BJ (cell line): ENCODE data around the gene RBM34. TPM values are rescaled to one million over a fixed set of nuclear protein-coding genes. Genes with fewer than 3 reads are reported as not detected.
"Not testable (repeated sequence)": the region's sequence is repeated elsewhere in the genome, so short reads cannot be mapped to it uniquely, and the experiment has no call there.

Experiments
- CTCF ChIA-PET: fragments of 350-600 bp; formaldehyde crosslinking; extraction: SDS; loops from one replicate; lab custom pipeline; 2021; ENCODE audit warnings: antibody characterized with exemption, inconsistent platforms; lab: Yijun Ruan, JAX
- POLR2A ChIA-PET: fragments of 300-600 bp; sonication (Branson Sonifier 250); formaldehyde crosslinking; extraction: SDS; loops from one replicate; lab custom pipeline; 2021; ENCODE audit warnings: antibody characterized with exemption; lab: Charles Lee
- DNase-seq: peaks from one replicate; pipeline ENCODE4 v3.0.0-alpha.2; 2011; ENCODE audit warnings: low read depth
- H3K27me3 ChIP-seq: 2 replicates; pipeline ENCODE4 v1.6.0; 2011; ENCODE audit warnings: low read length; ENCODE audit not compliant: control insufficient read depth, insufficient read depth
- H3K36me3 ChIP-seq: 2 replicates; pipeline ENCODE4 v1.5.1; 2011; ENCODE audit warnings: low read length; ENCODE audit not compliant: control insufficient read depth, insufficient read depth
- H3K4me3 ChIP-seq: 2 replicates; pipeline ENCODE4 v1.5.1; 2011; ENCODE audit warnings: low read depth, mild to moderate bottlenecking, control low read depth, low read length
- CTCF ChIP-seq: IDR thresholded peaks from 2 replicates; pipeline ENCODE4 v1.5.1; 2011; ENCODE audit warnings: low read depth, mild to moderate bottlenecking, control low read depth, inconsistent platforms, low read length, moderate library complexity; ENCODE audit not compliant: insufficient read depth
- polyA plus RNA-seq: library from polyadenylated mRNA; depleted of rRNA; stranded (reverse); fragments of >200 nt; gene quantifications from 2 replicates; pipeline ENCODE4 v1.2.3, GENCODE V29; 2011

The RBM34 gene
- polyA plus RNA-seq, 1 experiment: 24.4 TPM

- DNase-seq: no peak
- no peak overlapping the region for H3K4me3 ChIP-seq
- H3K36me3 ChIP-seq: no peaks in the 10 kb centered on the region
- ChIA-PET CTCF (interaction anchor here (1.1 to 1.3 kb wide), 5 partner anchors 9 to 609 kb away, joined by 3 to 7 read pairs (median 6); no protein-coding TSS in a partner anchor), POLR2A (interaction anchor here (0.7 kb wide), 1 partner anchor 165 kb away, joined by 3 read pairs; no protein-coding TSS in a partner anchor)
- no peak for TF ChIP-seq CTCF
- H3K27me3 ChIP-seq: no peaks in the 10 kb centered on the region
These were observed 65.0 kb downstream of the RBM34 start for GRCh38 chr1:235095938-235096562.

GRCh38 chr1:235093696-235094592, 67.1 kb downstream of the RBM34 start:
- POLR2A ChIA-PET: no interaction called here
- Histone ChIP-seq H3K27me3 (no peaks in the 10 kb centered on the region; the same call in 1 of the 2 replicates), H3K36me3 (no peaks in the 10 kb centered on the region), H3K4me3 (no peak overlapping the region)
- CTCF ChIA-PET: interaction anchor here (0.6 to 2.9 kb wide), 35 partner anchors 8 to 613 kb away, joined by 3 to 28 read pairs (median 4); partner anchors contain the start of gene TOMM20
- DNase-seq: no peak
- peak; percentile 95 for TF ChIP-seq CTCF

- no peaks in the 10 kb centered on the region; the same call in 1 of the 2 replicates for H3K27me3 ChIP-seq
- no peak for DNase-seq
- POLR2A ChIA-PET: no interaction called here
- no peak overlapping the region for H3K4me3 ChIP-seq
- H3K36me3 ChIP-seq: no peaks in the 10 kb centered on the region
- peak; percentile 26; the same call in 1 of the 2 replicates for TF ChIP-seq CTCF
- CTCF ChIA-PET: interaction anchor here (0.6 to 2.9 kb wide), 35 partner anchors 9 to 635 kb away, joined by 3 to 28 read pairs (median 4); partner anchors contain the start of genes B3GALNT2 and TOMM20
These were observed 67.9 kb downstream of the RBM34 start for GRCh38 chr1:235093013-235093695.

DNA sequence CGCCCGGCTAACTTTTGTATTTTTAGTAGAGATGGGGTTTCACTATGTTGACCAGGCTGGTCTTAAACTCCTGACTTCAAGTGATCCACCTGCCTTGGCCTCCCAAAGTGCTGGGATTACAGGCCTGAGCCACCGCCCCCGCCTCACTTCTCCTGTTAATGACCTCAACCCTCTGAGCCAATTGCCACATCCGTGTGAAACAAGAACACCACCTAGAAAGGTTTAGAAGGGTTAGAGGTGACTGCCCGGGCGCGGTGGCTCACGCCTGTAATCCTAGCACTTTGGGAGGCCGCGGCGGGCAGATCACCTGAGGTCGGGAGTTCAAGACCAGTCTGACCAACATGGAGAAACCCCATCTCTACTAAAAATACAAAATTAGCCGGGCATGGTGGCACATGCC, 68.6 kb downstream of the RBM34 start:
- POLR2A ChIA-PET, H3K4me3 ChIP-seq, H3K36me3 ChIP-seq, DNase-seq, H3K27me3 ChIP-seq: not testable (repeated sequence)
- CTCF ChIA-PET: interaction anchor here (1.3 to 2.9 kb wide), 4 partner anchors 8 to 593 kb away, joined by 4 to 26 read pairs (median 10); no protein-coding TSS in a partner anchor

- DNase-seq, H3K27me3 ChIP-seq, POLR2A ChIA-PET, H3K4me3 ChIP-seq, H3K36me3 ChIP-seq: not testable (repeated sequence)
- CTCF ChIA-PET: interaction anchor here (0.6 to 2.9 kb wide), 6 partner anchors 9 to 596 kb away, joined by 3 to 13 read pairs (median 4); no protein-coding TSS in a partner anchor
These were observed 69.0 kb downstream of the RBM34 start for GRCh38 chr1:235092045-235092406.

- not testable (repeated sequence) for DNase-seq, H3K27me3 ChIP-seq, H3K4me3 ChIP-seq, H3K36me3 ChIP-seq
- ChIA-PET CTCF (interaction anchor here (0.6 to 2.9 kb wide), 8 partner anchors 10 to 602 kb away, joined by 3 to 13 read pairs (median 4); no protein-coding TSS in a partner anchor), POLR2A (interaction anchor here (0.6 kb wide), 1 partner anchor 37 kb away, joined by 4 read pairs; no protein-coding TSS in a partner anchor)
These were observed 69.6 kb downstream of the RBM34 start for GRCh38 chr1:235091319-235092044.
